Measurements from ENCODE around the gene JMJD8.

GRCh38 chr16:667780-668518 is 16.2 kb downstream of the JMJD8 start, which contains the start of gene RHOT2:
- TF ChIP-seq POLR2AphosphoS5 (IDR thresholded peaks at IDR 0.05) (peak; percentile 81 to 88), CTCF (IDR thresholded peaks at IDR 0.05) (peak; percentile 96 to 98 (median 96)), POLR2A (IDR thresholded peaks at IDR 0.05; ENCODE audit: low read depth) (peak; percentile 52), EP300 (IDR thresholded peaks at IDR 0.05) (no peak)

Data from esophagus muscularis mucosa (tissue), 4 donors.